ENCODE results near the gene MTFR2. TPM values are rescaled to one million over a fixed set of nuclear protein-coding genes. Genes with fewer than 3 reads are reported as not detected.

Gene MTFR2
- total and polyA plus RNA-seq, 2 donors (not counting 3 experiments of a cell fraction or from before 2014, with no cell fraction given): 7.7 to 8.7 TPM

DNA sequence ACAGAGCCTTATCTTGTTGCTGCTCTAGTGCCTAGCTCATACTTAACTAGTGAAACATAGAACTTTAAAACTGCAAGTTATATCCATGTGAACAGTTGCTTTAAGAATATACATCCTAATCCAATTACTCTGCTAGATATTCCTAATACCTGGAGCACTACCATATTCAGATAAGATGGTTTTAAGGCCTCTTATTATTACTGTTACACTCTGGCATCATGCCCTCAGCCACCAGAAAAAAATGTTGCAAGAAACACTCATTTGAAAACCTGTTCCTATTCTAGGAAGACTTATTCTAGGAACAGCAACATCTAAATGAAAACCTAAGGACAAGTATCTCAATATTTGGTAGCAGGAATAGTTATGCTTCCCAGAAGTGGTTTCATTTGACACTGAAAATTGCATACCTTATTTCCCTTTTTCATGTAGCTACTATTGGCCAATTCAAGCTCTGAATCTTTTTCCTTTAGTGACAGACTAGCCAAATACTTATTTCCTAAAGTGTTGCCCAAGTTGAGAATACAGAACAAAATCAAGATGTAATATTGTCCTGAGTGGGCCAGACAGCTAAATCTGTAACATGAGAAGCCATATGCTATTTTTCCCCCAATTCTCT lies 4.8 kb upstream of the MTFR2 start:
- H3K9ac ChIP-seq (replicated peaks; ENCODE audit: extremely low read depth, insufficient read depth, low read length): no peak overlapping the region
- H3K27me3 ChIP-seq (ENCODE audit: control insufficient read depth in 2 of 2, insufficient read depth in 2 of 2, low read length in 2 of 2): no peaks in the 10 kb centered on the region
- H3K27ac ChIP-seq (ENCODE audit: insufficient read depth, low read depth, low read length): no peak overlapping the region
- H3K4me2 ChIP-seq (ENCODE audit: insufficient read depth, low read length): no peak overlapping the region
- ChIA-PET POLR2A (no interaction called here), CTCF (interaction anchor here (1.0 to 1.1 kb wide), 2 partner anchors 19 to 30 kb away, joined by 3 read pairs; no protein-coding TSS in a partner anchor)
- peaks cover 3% of the 10 kb centered on the region for H3K9me1 ChIP-seq (replicated peaks; ENCODE audit: control insufficient read depth, extremely low read depth, insufficient read depth, low read length)
- no peak overlapping the region for H2AFZ ChIP-seq (ENCODE audit: low read depth, low read length)
- H3K4me1 ChIP-seq (ENCODE audit: control insufficient read depth, extremely low read depth, insufficient read depth, low read length): peaks cover 9% of the 10 kb centered on the region
- no peak for FAIRE-seq
- peaks cover 0 to 14% of the 10 kb centered on the region in 2 experiments for H3K36me3 ChIP-seq (ENCODE audit: control insufficient read depth in 2 of 2, extremely low read depth in 1 of 2, insufficient read depth in 2 of 2, low read length in 2 of 2)
- H3K79me2 ChIP-seq (ENCODE audit: control insufficient read depth, insufficient read depth, low read length): no peaks in the 10 kb centered on the region
- TF ChIP-seq GATA2 (IDR thresholded peaks at IDR 0.05; ENCODE audit: insufficient read depth, insufficient read length, low read depth, low read length): no peak
- BruUV-seq (replicated peaks): no TSS peak
- no peaks in the 10 kb centered on the region for H4K20me1 ChIP-seq (replicated peaks; ENCODE audit: control insufficient read depth, extremely low read depth, insufficient read depth, low read length)
- no peak for DNase-seq (ENCODE audit: low read depth, low spot score)
- intact Hi-C loops (cut with micrococcal nuclease): no loop called here
- dilution Hi-C loops (cut with MboI; ENCODE audit: extremely low pct_ligation_motif_present, low sequenced_read_pairs): no loop called here
- no peaks in the 10 kb centered on the region for H3K9me3 ChIP-seq (replicated peaks; ENCODE audit: control insufficient read depth, insufficient read depth, low read length)
- no peak overlapping the region for H3K4me3 ChIP-seq (replicated peaks in 1 of 3; ENCODE audit: insufficient read depth in 1 of 3, low read depth in 1 of 3, low read length in 3 of 3)

GRCh38 chr6:136253734-136254133 lies 3.6 kb upstream of the MTFR2 start:
- peaks cover 10% of the 10 kb centered on the region for H3K79me2 ChIP-seq (ENCODE audit: control insufficient read depth, insufficient read depth, low read length)
- peaks cover 12% of the 10 kb centered on the region for H3K4me1 ChIP-seq (ENCODE audit: control insufficient read depth, extremely low read depth, insufficient read depth, low read length)
- ChIA-PET POLR2A (interaction anchor here (2.4 kb wide), 1 partner anchor 36 kb away, joined by 6 read pairs; the partner anchor contains the start of gene BCLAF1), CTCF (interaction anchor here (0.6 to 1.2 kb wide), 5 partner anchors 8 to 1536 kb away, joined by 3 to 5 read pairs (median 4); no protein-coding TSS in a partner anchor)
- no peaks in the 10 kb centered on the region for H3K9me3 ChIP-seq (replicated peaks; ENCODE audit: control insufficient read depth, insufficient read depth, low read length)
- H3K27me3 ChIP-seq (ENCODE audit: control insufficient read depth in 2 of 2, insufficient read depth in 2 of 2, low read length in 2 of 2): no peaks in the 10 kb centered on the region
- DNase-seq (ENCODE audit: low read depth, low spot score) (no peak), FAIRE-seq (no peak)
- H3K9me1 ChIP-seq (replicated peaks; ENCODE audit: control insufficient read depth, extremely low read depth, insufficient read depth, low read length): peaks cover 3% of the 10 kb centered on the region
- no peak overlapping the region for H3K4me3 ChIP-seq (replicated peaks in 1 of 3; ENCODE audit: insufficient read depth in 1 of 3, low read depth in 1 of 3, low read length in 3 of 3)
- H3K4me2 ChIP-seq (ENCODE audit: insufficient read depth, low read length): no peak overlapping the region
- peaks cover 0 to 13% of the 10 kb centered on the region in 2 experiments for H3K36me3 ChIP-seq (ENCODE audit: control insufficient read depth in 2 of 2, extremely low read depth in 1 of 2, insufficient read depth in 2 of 2, low read length in 2 of 2)
- TF ChIP-seq POLR2A (IDR thresholded peaks at IDR 0.05; ENCODE audit: low read depth, low read length): no peak
- no peak for TF ChIP-seq MAX (IDR thresholded peaks at IDR 0.05; ENCODE audit: insufficient read depth, insufficient read length)
- TF ChIP-seq FOS (IDR thresholded peaks at IDR 0.05; ENCODE audit: borderline replicate concordance, insufficient read depth, low read length): no peak
- TF ChIP-seq GATA2 (IDR thresholded peaks at IDR 0.05; ENCODE audit: insufficient read depth, insufficient read length, low read depth, low read length): no peak
- no peak for TF ChIP-seq EZH2 (IDR thresholded peaks at IDR 0.05; ENCODE audit: borderline replicate concordance, low read depth, low read length, severe bottlenecking)
- TF ChIP-seq MYC (IDR thresholded peaks at IDR 0.05; ENCODE audit: low read depth, low read length): no peak
- TF ChIP-seq JUN (IDR thresholded peaks at IDR 0.05; ENCODE audit: borderline replicate concordance, insufficient read depth, insufficient read length, low read depth): no peak
- TF ChIP-seq POLR2AphosphoS5 (IDR thresholded peaks at IDR 0.05; ENCODE audit: insufficient read depth, low read depth, low read length): no peak
- TF ChIP-seq, protein P1, sequence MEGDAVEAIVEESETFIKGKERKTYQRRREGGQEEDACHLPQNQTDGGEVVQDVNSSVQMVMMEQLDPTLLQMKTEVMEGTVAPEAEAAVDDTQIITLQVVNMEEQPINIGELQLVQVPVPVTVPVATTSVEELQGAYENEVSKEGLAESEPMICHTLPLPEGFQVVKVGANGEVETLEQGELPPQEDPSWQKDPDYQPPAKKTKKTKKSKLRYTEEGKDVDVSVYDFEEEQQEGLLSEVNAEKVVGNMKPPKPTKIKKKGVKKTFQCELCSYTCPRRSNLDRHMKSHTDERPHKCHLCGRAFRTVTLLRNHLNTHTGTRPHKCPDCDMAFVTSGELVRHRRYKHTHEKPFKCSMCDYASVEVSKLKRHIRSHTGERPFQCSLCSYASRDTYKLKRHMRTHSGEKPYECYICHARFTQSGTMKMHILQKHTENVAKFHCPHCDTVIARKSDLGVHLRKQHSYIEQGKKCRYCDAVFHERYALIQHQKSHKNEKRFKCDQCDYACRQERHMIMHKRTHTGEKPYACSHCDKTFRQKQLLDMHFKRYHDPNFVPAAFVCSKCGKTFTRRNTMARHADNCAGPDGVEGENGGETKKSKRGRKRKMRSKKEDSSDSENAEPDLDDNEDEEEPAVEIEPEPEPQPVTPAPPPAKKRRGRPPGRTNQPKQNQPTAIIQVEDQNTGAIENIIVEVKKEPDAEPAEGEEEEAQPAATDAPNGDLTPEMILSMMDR (IDR thresholded peaks at IDR 0.05; ENCODE audit: extremely low read depth in 1 of 2, insufficient read depth in 1 of 2, low read depth in 1 of 2, low read length in 2 of 2): no peak
- intact Hi-C loops (cut with micrococcal nuclease): no loop called here
- H3K27ac ChIP-seq (ENCODE audit: insufficient read depth, low read depth, low read length): no peak overlapping the region
- no peaks in the 10 kb centered on the region for H4K20me1 ChIP-seq (replicated peaks; ENCODE audit: control insufficient read depth, extremely low read depth, insufficient read depth, low read length)
- BruUV-seq (replicated peaks): no TSS peak
- dilution Hi-C loops (cut with MboI; ENCODE audit: extremely low pct_ligation_motif_present, low sequenced_read_pairs): no loop called here
- H2AFZ ChIP-seq (ENCODE audit: low read depth, low read length): no peak overlapping the region
- H3K9ac ChIP-seq (replicated peaks; ENCODE audit: extremely low read depth, insufficient read depth, low read length): no peak overlapping the region
